HG03520 (cell line): ENCODE data around the gene PAX7.
"Not testable (repeated sequence)": the region's sequence is repeated elsewhere in the genome, so short reads cannot be mapped to it uniquely, and the experiment has no call there.

Experiments
- ATAC-seq: cut with Tn5 transposase; IDR thresholded peaks from one replicate; pipeline ENCODE4 v1.9.1; 2021; ENCODE audit warnings: mild to moderate bottlenecking, moderate library complexity; ENCODE audit not compliant: unreplicated experiment

The PAX7 gene

GRCh38 chr1:18630511-18631495 lies at the start of gene PAX7:
Gene PAX7, plus strand, starts transcription at chr1:18630846. Its CDS starts 758 bp downstream, at chr1:18631604.
- no peak for ATAC-seq

GRCh38 chr1:18581420-18581880 lies 49.2 kb upstream of the PAX7 start:
- no peak for ATAC-seq

GRCh38 chr1:18582890-18583289 lies 47.8 kb upstream of the PAX7 start:
- no peak for ATAC-seq

GRCh38 chr1:18583326-18583941 lies 47.2 kb upstream of the PAX7 start:
- no peak for ATAC-seq

GRCh38 chr1:18586016-18586415 lies 44.6 kb upstream of the PAX7 start:
- ATAC-seq: not testable (repeated sequence)

GRCh38 chr1:18588093-18588492 lies 42.6 kb upstream of the PAX7 start:
- ATAC-seq: no peak

GRCh38 chr1:18592368-18592767 lies 38.3 kb upstream of the PAX7 start:
- no peak for ATAC-seq

- no peak for ATAC-seq
Measured at GRCh38 chr1:18597160-18598042, 33.2 kb upstream of the PAX7 start.

- no peak for ATAC-seq
Measured at GRCh38 chr1:18599086-18599485, 31.6 kb upstream of the PAX7 start.

- no peak for ATAC-seq
Measured at GRCh38 chr1:18599704-18600103, 30.9 kb upstream of the PAX7 start.

GRCh38 chr1:18602533-18603211 lies 28.0 kb upstream of the PAX7 start:
- ATAC-seq: no peak

GRCh38 chr1:18603212-18603852 lies 27.3 kb upstream of the PAX7 start:
- ATAC-seq: no peak

- ATAC-seq: no peak
Measured at GRCh38 chr1:18606443-18607288, 24.0 kb upstream of the PAX7 start.

GRCh38 chr1:18607289-18607760 lies 23.3 kb upstream of the PAX7 start:
- no peak for ATAC-seq

GRCh38 chr1:18608534-18608933 lies 22.1 kb upstream of the PAX7 start:
- no peak for ATAC-seq

- ATAC-seq: no peak
Measured at GRCh38 chr1:18611311-18611710, 19.3 kb upstream of the PAX7 start.

GRCh38 chr1:18612073-18612472 lies 18.6 kb upstream of the PAX7 start:
- ATAC-seq: no peak

- no peak for ATAC-seq
Measured at GRCh38 chr1:18614069-18614735, 16.4 kb upstream of the PAX7 start.
